Thyroid gland (tissue), 4 donors: ENCODE measurements around the gene TRAF3IP1.

Experiments
- CTCF ChIP-seq, 6 experiments: fragments of 200-600 bp in 3 of 6; fragments of 450-650 bp in 3 of 6; sonication (generic) in 3 of 6; IDR thresholded peaks; one replicate each; pipeline ENCODE4 v1.5.1; 2016 to 2019; ENCODE audit warnings: antibody characterized with exemption in 6 of 6, mild to moderate bottlenecking in 2 of 6, inconsistent platforms in 1 of 6, moderate library complexity in 1 of 6
- POLR2A ChIP-seq, 2 donors: fragments of 450-650 bp; IDR thresholded peaks; one replicate each; pipeline ENCODE4 v1.6.1; 2017; ENCODE audit warnings: antibody characterized with exemption in 2 of 2, mild to moderate bottlenecking in 2 of 2, moderate library complexity in 1 of 2

- TF ChIP-seq CTCF (IDR thresholded peaks at IDR 0.05) (no peak), POLR2A (IDR thresholded peaks at IDR 0.05) (no peak)
These were observed 34.2 kb upstream of the TRAF3IP1 start for GRCh38 chr2:238286095-238286494.
